Thoracic aorta (tissue), 2 donors: ENCODE data around the gene MYL6. TPM values are rescaled to one million over a fixed set of nuclear protein-coding genes. Genes with fewer than 3 reads are reported as not detected.

Experiments
- ATAC-seq: fragments of 150-250 bp; one replicate; pipeline ENCODE4 v1.8.0; 2017; ENCODE audit warnings: low read depth; ENCODE audit not compliant: insufficient number of reproducible peaks, low FRiP score
- DNase-seq: peaks from one replicate; pipeline ENCODE4 v3.0.0-alpha.2; 2020; ENCODE audit warnings: low spot score
- H3K27ac ChIP-seq, 2 donors: fragments of 200-600 bp; sonication (generic); 1 replicate in 1 of 2; 2 replicates in 1 of 2; pipeline ENCODE4 v1.5.1; 2016; ENCODE audit warnings: mild to moderate bottlenecking in 2 of 2, moderate library complexity in 2 of 2
- H3K27me3 ChIP-seq: fragments of 200-600 bp; sonication (generic); replicated peaks from 2 replicates; pipeline ENCODE4 v1.6.0; 2016; ENCODE audit warnings: mild to moderate bottlenecking; ENCODE audit not compliant: insufficient read depth
- H3K36me3 ChIP-seq: fragments of 200-600 bp; sonication (generic); one replicate; pipeline ENCODE4 v1.5.1; 2016
- H3K4me1 ChIP-seq, 2 donors: fragments of 200-600 bp; sonication (generic); 1 replicate in 1 of 2; 2 replicates in 1 of 2; pipeline versions ENCODE4 v1.5.1 to v1.6.0; 2016; ENCODE audit warnings: low read depth in 2 of 2, mild to moderate bottlenecking in 1 of 2; ENCODE audit not compliant: control insufficient read depth in 1 of 2
- H3K4me3 ChIP-seq: fragments of 200-600 bp; sonication (generic); 2 replicates; pipeline ENCODE4 v1.5.1; 2016; ENCODE audit warnings: mild to moderate bottlenecking
- H3K9me3 ChIP-seq: fragments of 200-600 bp; sonication (generic); 2 replicates; pipeline ENCODE4 v1.5.1; 2016
- total RNA-seq, 2 donors: library from RNA; depleted of rRNA; stranded (reverse); fragments of >200 nt; gene quantifications; one replicate each; pipeline versions ENCODE4 v1.1.0 to v1.2.3, GENCODE V29; 2016
- TF ChIP-seq, protein P1 (sequence below): fragments of 200-600 bp; sonication (generic); IDR thresholded peaks from one replicate; pipeline ENCODE4 v1.5.1; 2019; ENCODE audit warnings: antibody characterized with exemption

The MYL6 gene
- total RNA-seq, 2 donors from 2014 or later, result 1,762 to 3,064 TPM

DNA sequence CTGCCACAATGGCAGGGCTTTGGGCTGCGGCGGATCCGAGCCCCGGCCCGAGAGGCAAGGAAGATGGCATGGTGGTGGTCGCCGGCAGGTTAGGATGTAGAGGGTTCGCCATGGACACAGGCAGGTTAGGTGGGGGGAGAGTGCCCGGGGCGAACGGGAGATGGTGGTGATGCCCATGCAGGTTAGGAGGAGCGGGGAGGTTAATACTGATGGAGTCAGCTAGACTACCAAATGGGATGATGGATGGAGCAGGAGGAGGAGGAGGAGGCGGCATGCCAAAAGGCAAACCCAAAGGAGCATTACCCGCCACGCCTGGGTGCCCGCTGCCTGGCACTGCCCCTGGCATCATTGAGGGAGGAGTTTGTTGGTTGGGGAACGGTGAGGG is 6.2 kb downstream of the MYL6 start:
- ATAC-seq (no peak), DNase-seq (no peak)
- Histone ChIP-seq H3K9me3 (no peaks in the 10 kb centered on the region), H3K27ac (no peak overlapping the region), H3K4me1 (peaks cover 15 to 35% of the 10 kb centered on the region in 2 donors), H3K4me3 (no peak overlapping the region), H3K36me3 (peaks cover 50% of the 10 kb centered on the region), H3K27me3 (no peaks in the 10 kb centered on the region)
- TF ChIP-seq, protein P1, sequence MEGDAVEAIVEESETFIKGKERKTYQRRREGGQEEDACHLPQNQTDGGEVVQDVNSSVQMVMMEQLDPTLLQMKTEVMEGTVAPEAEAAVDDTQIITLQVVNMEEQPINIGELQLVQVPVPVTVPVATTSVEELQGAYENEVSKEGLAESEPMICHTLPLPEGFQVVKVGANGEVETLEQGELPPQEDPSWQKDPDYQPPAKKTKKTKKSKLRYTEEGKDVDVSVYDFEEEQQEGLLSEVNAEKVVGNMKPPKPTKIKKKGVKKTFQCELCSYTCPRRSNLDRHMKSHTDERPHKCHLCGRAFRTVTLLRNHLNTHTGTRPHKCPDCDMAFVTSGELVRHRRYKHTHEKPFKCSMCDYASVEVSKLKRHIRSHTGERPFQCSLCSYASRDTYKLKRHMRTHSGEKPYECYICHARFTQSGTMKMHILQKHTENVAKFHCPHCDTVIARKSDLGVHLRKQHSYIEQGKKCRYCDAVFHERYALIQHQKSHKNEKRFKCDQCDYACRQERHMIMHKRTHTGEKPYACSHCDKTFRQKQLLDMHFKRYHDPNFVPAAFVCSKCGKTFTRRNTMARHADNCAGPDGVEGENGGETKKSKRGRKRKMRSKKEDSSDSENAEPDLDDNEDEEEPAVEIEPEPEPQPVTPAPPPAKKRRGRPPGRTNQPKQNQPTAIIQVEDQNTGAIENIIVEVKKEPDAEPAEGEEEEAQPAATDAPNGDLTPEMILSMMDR, result no peak

DNA sequence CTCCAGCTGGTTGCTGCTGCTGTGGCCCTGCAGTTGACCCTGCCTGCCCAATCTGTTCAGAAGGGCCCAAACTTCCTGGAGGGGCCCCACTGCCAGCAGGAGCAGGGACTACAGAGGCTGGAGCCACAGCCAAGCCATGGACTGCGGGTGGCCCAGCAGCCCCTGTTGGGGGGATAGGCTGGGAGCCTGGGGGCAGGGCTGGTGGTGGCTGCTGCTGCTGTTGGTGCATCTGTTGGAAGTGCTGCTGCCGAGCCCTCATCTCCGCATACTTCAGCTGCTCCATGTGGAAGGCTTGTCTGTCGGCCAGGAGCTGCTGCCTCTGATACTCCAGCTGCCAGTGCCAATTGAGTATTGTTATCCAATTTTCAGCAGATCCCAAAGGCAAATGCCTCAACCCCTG is 7.2 kb downstream of the MYL6 start:
- Histone ChIP-seq H3K4me1 (peaks cover 15 to 26% of the 10 kb centered on the region in 2 donors), H3K9me3 (no peaks in the 10 kb centered on the region), H3K36me3 (peaks cover 51% of the 10 kb centered on the region), H3K27me3 (no peaks in the 10 kb centered on the region), H3K4me3 (no peak overlapping the region), H3K27ac (no peak overlapping the region)
- ATAC-seq, result no peak
- TF ChIP-seq, protein P1, result no peak
- DNase-seq, result no peak

DNA sequence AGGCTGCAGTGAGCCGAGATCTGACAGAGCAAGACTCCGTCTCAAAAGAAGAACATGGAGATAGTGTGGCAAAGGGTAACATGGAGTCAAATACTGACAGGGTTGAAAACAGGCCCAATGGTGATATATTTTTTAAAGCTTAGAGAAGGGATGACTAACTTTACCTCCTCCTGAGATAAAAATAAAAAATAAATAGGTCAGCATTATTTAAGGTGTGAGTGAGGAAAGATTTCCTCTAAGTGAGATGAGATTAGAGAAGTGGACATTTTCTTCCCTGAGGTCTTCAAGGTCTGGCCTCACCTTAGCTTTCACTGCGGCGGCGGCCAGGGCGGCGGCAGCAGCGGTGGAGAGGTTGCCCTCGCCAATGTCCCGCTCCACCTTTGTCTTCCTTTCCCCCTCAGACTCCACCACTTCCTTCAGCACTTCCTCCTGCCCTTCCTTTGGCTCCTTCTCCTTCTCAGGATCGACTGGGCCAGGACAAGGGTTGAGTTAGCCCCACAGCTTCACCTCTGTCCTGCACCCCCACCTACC is 11.1 kb downstream of the MYL6 start:
- Histone ChIP-seq H3K36me3 (peaks cover 60% of the 10 kb centered on the region), H3K9me3 (no peaks in the 10 kb centered on the region), H3K27ac (no peak overlapping the region), H3K27me3 (no peaks in the 10 kb centered on the region), H3K4me3 (no peak overlapping the region), H3K4me1 (no peaks in the 10 kb centered on the region)
- DNase-seq, result no peak
- no peak for ATAC-seq
- TF ChIP-seq, protein P1, result no peak

DNA sequence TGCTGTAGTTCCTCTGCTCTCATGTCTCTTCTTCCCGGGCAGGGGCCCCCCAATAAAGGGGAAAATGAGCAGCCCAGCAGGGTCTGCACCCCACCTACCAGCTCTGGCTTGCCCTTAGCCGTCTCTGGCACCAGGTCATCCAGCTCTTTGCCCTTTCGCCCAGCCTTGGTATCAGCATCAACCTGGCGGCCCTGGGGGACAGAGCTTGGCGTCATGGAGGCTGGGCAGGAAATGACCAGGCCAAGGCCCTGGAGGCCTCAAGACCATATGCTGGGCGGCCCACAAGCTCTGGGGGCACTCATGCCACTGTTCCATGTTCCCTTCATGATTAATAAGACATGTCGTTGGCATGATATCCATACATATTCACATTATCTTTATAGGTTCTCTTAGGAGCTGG is 14.7 kb downstream of the MYL6 start:
- Histone ChIP-seq H3K27ac (no peak overlapping the region), H3K4me1 (no peaks in the 10 kb centered on the region), H3K4me3 (no peak overlapping the region), H3K27me3 (no peaks in the 10 kb centered on the region), H3K36me3 (peaks cover 79% of the 10 kb centered on the region), H3K9me3 (no peaks in the 10 kb centered on the region)
- DNase-seq, result no peak
- ATAC-seq, result no peak
- TF ChIP-seq, protein P1, result no peak

DNA sequence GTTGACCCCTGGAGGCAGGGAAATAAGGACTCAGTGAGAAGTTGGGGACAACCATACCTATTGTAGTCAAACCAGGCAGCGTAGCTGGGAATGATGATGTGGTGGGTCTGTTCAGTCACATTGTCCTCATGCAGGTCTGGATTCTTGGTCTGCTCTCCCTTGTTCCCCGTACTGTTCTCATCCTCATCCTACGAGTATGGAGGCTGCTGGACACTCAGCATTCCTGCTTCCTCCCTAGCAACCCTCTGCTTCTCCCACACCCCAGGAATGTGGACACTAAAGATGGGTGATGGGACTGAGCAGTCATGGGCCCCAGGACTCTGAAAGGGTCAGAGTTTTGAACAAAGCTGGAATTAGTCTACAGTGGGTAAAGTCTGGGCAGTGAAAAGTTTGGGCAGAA is 20.2 kb downstream of the MYL6 start:
- Histone ChIP-seq H3K4me3 (no peak overlapping the region), H3K27me3 (no peaks in the 10 kb centered on the region), H3K36me3 (peaks cover 81% of the 10 kb centered on the region), H3K9me3 (no peaks in the 10 kb centered on the region), H3K4me1 (no peaks in the 10 kb centered on the region), H3K27ac (no peak overlapping the region)
- DNase-seq, result no peak
- TF ChIP-seq, protein P1, result no peak
- no peak for ATAC-seq
